Neural cell (in vitro differentiated cells): ENCODE data around the gene KDF1. TPM values are rescaled to one million over a fixed set of nuclear protein-coding genes. Genes with fewer than 3 reads are reported as not detected.

ENCODE experiments used
- H2AFZ ChIP-seq: fragments of 200-600, 300-800 bp; sonication (generic), shearing (Covaris generic); 2 replicates; pipeline ENCODE4 v1.6.0; 2014; ENCODE audit warnings: low read depth, mild to moderate bottlenecking, antibody characterized with exemption, low read length, moderate library complexity
- H3F3A ChIP-seq: fragments of 200-600 bp; shearing (Covaris generic); 2 replicates; pipeline ENCODE4 v1.6.1; 2016; ENCODE audit warnings: mild to moderate bottlenecking, moderate library complexity, mixed read lengths, antibody characterized with exemption, low read length; ENCODE audit not compliant: insufficient read depth, poor library complexity, severe bottlenecking
- H3K27ac ChIP-seq: fragments of 200-600, 300-800 bp; sonication (generic), shearing (Covaris generic); 2 replicates; pipeline ENCODE4 v1.5.1; 2014; ENCODE audit warnings: mild to moderate bottlenecking, low read length, moderate library complexity
- H3K27me3 ChIP-seq: fragments of 300-800, 200-600 bp; sonication (generic), shearing (Covaris generic); 2 replicates; pipeline ENCODE4 v1.6.0; 2014; ENCODE audit warnings: mild to moderate bottlenecking, low read depth, low read length, moderate library complexity; ENCODE audit not compliant: insufficient read depth
- H3K36me3 ChIP-seq: fragments of 300-800, 200-600 bp; sonication (generic), shearing (Covaris generic); 2 replicates; pipeline ENCODE4 v1.5.1; 2014; ENCODE audit warnings: mild to moderate bottlenecking, antibody characterized with exemption, low read length, moderate library complexity; ENCODE audit not compliant: insufficient read depth
- H3K4me2 ChIP-seq: fragments of 300-800, 200-600 bp; sonication (generic), shearing (Covaris generic); 2 replicates; pipeline ENCODE4 v1.6.0; 2014; ENCODE audit warnings: mild to moderate bottlenecking, low read length
- H3K4me3 ChIP-seq: fragments of 300-800, 200-600 bp; sonication (generic), shearing (Covaris generic); 2 replicates; pipeline ENCODE4 v1.5.1; 2014; ENCODE audit warnings: mild to moderate bottlenecking, low read length, moderate library complexity
- H3K79me2 ChIP-seq: fragments of 200-600 bp; shearing (Covaris generic); replicated peaks from 2 replicates; pipeline ENCODE4 v1.6.0; 2014; ENCODE audit warnings: mild to moderate bottlenecking, low read length, moderate library complexity; ENCODE audit not compliant: insufficient read depth
- H3K9ac ChIP-seq: fragments of 300-800, 200-600 bp; sonication (generic), shearing (Covaris generic); 2 replicates; pipeline ENCODE4 v1.6.1; 2016; ENCODE audit warnings: mild to moderate bottlenecking, low read length, mixed read lengths
- H3K9me2 ChIP-seq: fragments of 200-600 bp; shearing (Covaris generic); 2 replicates; pipeline ENCODE4 v1.6.1; 2016; ENCODE audit warnings: mild to moderate bottlenecking, low read length, mixed read lengths; ENCODE audit not compliant: insufficient read depth
- H3K9me3 ChIP-seq: fragments of 200-600, 300-800 bp; sonication (generic), shearing (Covaris generic); 2 replicates; pipeline ENCODE4 v1.6.1; 2016; ENCODE audit warnings: mild to moderate bottlenecking, mixed run types, low read length, moderate library complexity, mixed read lengths
- H4K20me1 ChIP-seq: fragments of 200-600 bp; shearing (Covaris generic); 2 replicates; pipeline ENCODE4 v1.6.1; 2016; ENCODE audit warnings: mild to moderate bottlenecking, mixed run types; ENCODE audit not compliant: insufficient read depth
- EP300 ChIP-seq: fragments of 450-650 bp; conservative IDR thresholded peaks from 2 replicates; pipeline ENCODE4 v1.6.1; 2014; ENCODE audit warnings: antibody characterized with exemption, mild to moderate bottlenecking, moderate library complexity; ENCODE audit not compliant: poor library complexity, severe bottlenecking
- EZH2 ChIP-seq: fragments of 200-600, 300-800 bp; shearing (Covaris generic), sonication (generic); IDR thresholded peaks from 2 replicates; pipeline ENCODE4 v1.6.1; 2014; ENCODE audit warnings: antibody characterized with exemption, low read length, borderline replicate concordance, mild to moderate bottlenecking; ENCODE audit not compliant: insufficient read depth, poor library complexity, severe bottlenecking
- MXI1 ChIP-seq: fragments of 450-650 bp; conservative IDR thresholded peaks from 2 replicates; pipeline ENCODE4 v1.6.1; 2014; ENCODE audit warnings: antibody characterized with exemption, mild to moderate bottlenecking; ENCODE audit not compliant: poor library complexity, severe bottlenecking
- POLR2AphosphoS5 ChIP-seq: IDR thresholded peaks from 2 replicates; pipeline ENCODE4 v1.6.1; 2012
- RAD21 ChIP-seq: fragments of 450-650 bp; conservative IDR thresholded peaks from 2 replicates; pipeline ENCODE4 v1.6.1; 2014; ENCODE audit warnings: antibody characterized with exemption, mild to moderate bottlenecking, moderate library complexity
- SMC3 ChIP-seq: fragments of 450-650 bp; conservative IDR thresholded peaks from 2 replicates; pipeline ENCODE4 v1.6.1; 2014; ENCODE audit warnings: antibody characterized with exemption, mild to moderate bottlenecking, moderate library complexity; ENCODE audit not compliant: poor library complexity
- TAF1 ChIP-seq: IDR thresholded peaks from 2 replicates; pipeline ENCODE4 v1.6.1; 2012; ENCODE audit warnings: low read depth
- polyA plus RNA-seq: library from polyadenylated mRNA; depleted of rRNA; stranded (reverse); fragments of >200 nt; gene quantifications from 2 replicates; pipeline ENCODE4 v1.2.3, GENCODE V29; 2014
- TF ChIP-seq, protein P1 (sequence below): fragments of 450-650 bp; IDR thresholded peaks from 2 replicates; pipeline ENCODE4 v1.5.1; 2014; ENCODE audit warnings: antibody characterized with exemption, mild to moderate bottlenecking, moderate library complexity; ENCODE audit not compliant: poor library complexity, severe bottlenecking
- TF ChIP-seq, protein P2 (sequence below): IDR thresholded peaks from 2 replicates; pipeline ENCODE4 v1.6.1; 2012; ENCODE audit warnings: borderline replicate concordance

The KDF1 gene
- polyA plus RNA-seq, 1 donor from 2014 or later, result not detected

DNA sequence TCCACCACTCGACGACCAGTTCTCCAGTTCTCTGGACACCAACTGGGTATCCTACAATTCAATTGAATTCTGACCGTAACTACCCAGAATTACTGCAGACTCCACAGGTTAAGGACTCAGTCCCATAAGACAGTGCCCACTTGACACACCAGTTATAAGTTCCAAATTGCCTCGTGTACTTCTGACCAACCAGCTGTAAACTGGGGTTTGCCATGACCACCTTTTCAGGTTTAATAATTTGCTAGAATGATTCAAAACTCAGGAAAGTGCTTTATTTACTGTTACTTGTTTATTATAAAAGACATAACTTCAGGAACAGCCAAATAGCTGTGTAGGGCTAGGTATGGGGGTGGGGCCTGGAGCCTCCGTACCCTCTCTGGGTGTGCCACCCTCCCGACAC, 23.4 kb downstream of the KDF1 start:
- Histone ChIP-seq H3K27me3 (no peaks in the 10 kb centered on the region), H4K20me1 (no peaks in the 10 kb centered on the region), H3K79me2 (no peaks in the 10 kb centered on the region), H3K4me3 (no peak overlapping the region), H3K9ac (no peak overlapping the region), H3K9me2 (no peaks in the 10 kb centered on the region), H3K9me3 (no peaks in the 10 kb centered on the region), H2AFZ (no peak overlapping the region), H3F3A (no peaks in the 10 kb centered on the region), H3K36me3 (no peaks in the 10 kb centered on the region), H3K27ac (no peak overlapping the region), H3K4me2 (no peak overlapping the region)
- TF ChIP-seq, protein P1, sequence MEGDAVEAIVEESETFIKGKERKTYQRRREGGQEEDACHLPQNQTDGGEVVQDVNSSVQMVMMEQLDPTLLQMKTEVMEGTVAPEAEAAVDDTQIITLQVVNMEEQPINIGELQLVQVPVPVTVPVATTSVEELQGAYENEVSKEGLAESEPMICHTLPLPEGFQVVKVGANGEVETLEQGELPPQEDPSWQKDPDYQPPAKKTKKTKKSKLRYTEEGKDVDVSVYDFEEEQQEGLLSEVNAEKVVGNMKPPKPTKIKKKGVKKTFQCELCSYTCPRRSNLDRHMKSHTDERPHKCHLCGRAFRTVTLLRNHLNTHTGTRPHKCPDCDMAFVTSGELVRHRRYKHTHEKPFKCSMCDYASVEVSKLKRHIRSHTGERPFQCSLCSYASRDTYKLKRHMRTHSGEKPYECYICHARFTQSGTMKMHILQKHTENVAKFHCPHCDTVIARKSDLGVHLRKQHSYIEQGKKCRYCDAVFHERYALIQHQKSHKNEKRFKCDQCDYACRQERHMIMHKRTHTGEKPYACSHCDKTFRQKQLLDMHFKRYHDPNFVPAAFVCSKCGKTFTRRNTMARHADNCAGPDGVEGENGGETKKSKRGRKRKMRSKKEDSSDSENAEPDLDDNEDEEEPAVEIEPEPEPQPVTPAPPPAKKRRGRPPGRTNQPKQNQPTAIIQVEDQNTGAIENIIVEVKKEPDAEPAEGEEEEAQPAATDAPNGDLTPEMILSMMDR, result no peak
- no peak for TF ChIP-seq MXI1
- no peak for TF ChIP-seq POLR2AphosphoS5
- no peak for TF ChIP-seq EP300
- TF ChIP-seq TAF1, result no peak
- no peak for TF ChIP-seq SMC3
- TF ChIP-seq RAD21, result no peak
- no peak for TF ChIP-seq EZH2
- TF ChIP-seq, protein P2, sequence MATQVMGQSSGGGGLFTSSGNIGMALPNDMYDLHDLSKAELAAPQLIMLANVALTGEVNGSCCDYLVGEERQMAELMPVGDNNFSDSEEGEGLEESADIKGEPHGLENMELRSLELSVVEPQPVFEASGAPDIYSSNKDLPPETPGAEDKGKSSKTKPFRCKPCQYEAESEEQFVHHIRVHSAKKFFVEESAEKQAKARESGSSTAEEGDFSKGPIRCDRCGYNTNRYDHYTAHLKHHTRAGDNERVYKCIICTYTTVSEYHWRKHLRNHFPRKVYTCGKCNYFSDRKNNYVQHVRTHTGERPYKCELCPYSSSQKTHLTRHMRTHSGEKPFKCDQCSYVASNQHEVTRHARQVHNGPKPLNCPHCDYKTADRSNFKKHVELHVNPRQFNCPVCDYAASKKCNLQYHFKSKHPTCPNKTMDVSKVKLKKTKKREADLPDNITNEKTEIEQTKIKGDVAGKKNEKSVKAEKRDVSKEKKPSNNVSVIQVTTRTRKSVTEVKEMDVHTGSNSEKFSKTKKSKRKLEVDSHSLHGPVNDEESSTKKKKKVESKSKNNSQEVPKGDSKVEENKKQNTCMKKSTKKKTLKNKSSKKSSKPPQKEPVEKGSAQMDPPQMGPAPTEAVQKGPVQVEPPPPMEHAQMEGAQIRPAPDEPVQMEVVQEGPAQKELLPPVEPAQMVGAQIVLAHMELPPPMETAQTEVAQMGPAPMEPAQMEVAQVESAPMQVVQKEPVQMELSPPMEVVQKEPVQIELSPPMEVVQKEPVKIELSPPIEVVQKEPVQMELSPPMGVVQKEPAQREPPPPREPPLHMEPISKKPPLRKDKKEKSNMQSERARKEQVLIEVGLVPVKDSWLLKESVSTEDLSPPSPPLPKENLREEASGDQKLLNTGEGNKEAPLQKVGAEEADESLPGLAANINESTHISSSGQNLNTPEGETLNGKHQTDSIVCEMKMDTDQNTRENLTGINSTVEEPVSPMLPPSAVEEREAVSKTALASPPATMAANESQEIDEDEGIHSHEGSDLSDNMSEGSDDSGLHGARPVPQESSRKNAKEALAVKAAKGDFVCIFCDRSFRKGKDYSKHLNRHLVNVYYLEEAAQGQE, result no peak

DNA sequence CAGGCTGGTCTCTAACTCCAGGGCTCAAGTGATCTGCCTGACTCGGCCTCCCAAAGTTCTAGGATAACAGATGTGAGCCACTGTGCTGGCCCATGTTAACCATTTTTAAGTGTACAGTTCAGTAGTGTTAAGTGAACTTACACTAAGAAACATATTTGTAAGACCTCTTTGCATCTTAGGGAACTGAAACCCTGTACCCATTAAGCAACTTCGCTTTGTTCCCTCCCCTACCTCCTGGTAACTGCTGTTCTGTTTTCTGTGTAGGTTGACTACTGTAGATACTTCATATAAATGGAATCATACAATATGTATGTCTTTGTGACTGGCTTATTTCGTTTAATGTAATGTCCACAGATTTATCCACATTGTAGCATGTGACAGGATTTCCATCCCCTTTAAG, 27.7 kb downstream of the KDF1 start:
- Histone ChIP-seq H3K79me2 (no peaks in the 10 kb centered on the region), H3K36me3 (peaks cover 11% of the 10 kb centered on the region)

More for the DNA sequence above, 27.7 kb downstream of the KDF1 start:
- H3K9me3 ChIP-seq, result no peaks in the 10 kb centered on the region
- no peak overlapping the region for H3K4me2 ChIP-seq
- H3F3A ChIP-seq, result no peaks in the 10 kb centered on the region
- no peak overlapping the region for H3K9ac ChIP-seq
- no peak overlapping the region for H3K27ac ChIP-seq
- no peak overlapping the region for H2AFZ ChIP-seq
- no peaks in the 10 kb centered on the region for H3K9me2 ChIP-seq
- no peaks in the 10 kb centered on the region for H3K27me3 ChIP-seq
- TF ChIP-seq MXI1 (no peak), RAD21 (no peak), EP300 (no peak), TAF1 (no peak), EZH2 (no peak), SMC3 (no peak), POLR2AphosphoS5 (no peak)
- TF ChIP-seq, protein P1, result no peak
- TF ChIP-seq, protein P2, result no peak
- H4K20me1 ChIP-seq, result no peaks in the 10 kb centered on the region
- H3K4me3 ChIP-seq, result no peak overlapping the region
